SJCRH30 (cell line): ENCODE results near the gene TAOK1. TPM values are rescaled to one million over a fixed set of nuclear protein-coding genes. Genes with fewer than 3 reads are reported as not detected.
"Not testable (repeated sequence)": the region's sequence is repeated elsewhere in the genome, so short reads cannot be mapped to it uniquely, and the experiment has no call there.

Experiments
- DNase-seq, 2 experiments: peaks; one replicate each; pipeline ENCODE4 v3.0.0-alpha.2; 2015 to 2020
- H3K27ac ChIP-seq: fragments of 250-450 bp; sonication (Bioruptor Pico); 2 replicates; pipeline ENCODE4 v1.5.1; 2020; ENCODE audit warnings: mild to moderate bottlenecking, moderate library complexity
- H3K27me3 ChIP-seq: fragments of 250-450 bp; sonication (Bioruptor Pico); 2 replicates; pipeline ENCODE4 v1.5.1; 2020; ENCODE audit warnings: mild to moderate bottlenecking, moderate library complexity
- H3K36me3 ChIP-seq: fragments of 250-450 bp; sonication (Bioruptor Pico); 2 replicates; pipeline ENCODE4 v1.5.1; 2020; ENCODE audit warnings: mild to moderate bottlenecking, moderate library complexity
- H3K4me1 ChIP-seq: fragments of 250-450 bp; sonication (Bioruptor Pico); 2 replicates; pipeline ENCODE4 v1.5.1; 2020; ENCODE audit warnings: mild to moderate bottlenecking, moderate library complexity
- H3K4me3 ChIP-seq: fragments of 250-450 bp; sonication (Bioruptor Pico); 2 replicates; pipeline ENCODE4 v1.5.1; 2020; ENCODE audit warnings: mild to moderate bottlenecking, moderate library complexity
- H3K9me3 ChIP-seq: fragments of 250-450 bp; sonication (Bioruptor Pico); replicated peaks from 2 replicates; pipeline ENCODE4 v1.5.1; 2020; ENCODE audit warnings: mild to moderate bottlenecking, moderate library complexity
- total RNA-seq: library from RNA; depleted of rRNA; stranded (reverse); fragments of >200 nt; shearing (Covaris generic); gene quantifications from 2 replicates; pipeline ENCODE4 v1.2.3, GENCODE V29; 2014

Gene TAOK1
- total RNA-seq, 1 experiment from 2014 or later = 66.3 TPM

DNA sequence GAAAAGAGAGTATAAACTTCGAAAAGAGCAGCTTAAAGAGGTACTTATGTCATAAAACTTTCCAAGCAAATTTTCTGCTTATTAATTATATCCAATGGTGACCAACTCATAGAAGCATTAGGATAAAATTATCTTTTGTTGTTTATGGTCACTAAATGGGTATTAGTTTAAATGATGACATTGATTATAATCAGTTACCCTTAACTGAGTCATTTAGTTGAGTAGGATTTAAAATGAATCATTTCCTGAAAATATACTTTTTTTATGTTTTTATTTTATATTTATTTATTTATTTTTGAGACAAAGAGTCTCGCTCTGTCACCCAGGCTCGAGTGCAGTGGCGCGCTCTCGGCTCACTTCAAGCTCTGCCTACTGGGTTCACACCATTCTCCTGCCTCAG is 120.8 kb downstream of the TAOK1 start:
- H3K4me3 ChIP-seq = no peak overlapping the region
- peaks cover 7% of the 10 kb centered on the region; the same call in 1 of the 2 replicates for H3K4me1 ChIP-seq
- DNase-seq = no peak
- no peak overlapping the region for H3K27ac ChIP-seq
- H3K36me3 ChIP-seq = peaks cover 68% of the 10 kb centered on the region
- no peaks in the 10 kb centered on the region for H3K27me3 ChIP-seq
- no peaks in the 10 kb centered on the region for H3K9me3 ChIP-seq

GRCh38 chr17:29514792-29515191 is 124.6 kb downstream of the TAOK1 start:
- Histone ChIP-seq H3K9me3 (no peaks in the 10 kb centered on the region), H3K4me3 (no peak overlapping the region), H3K27me3 (no peaks in the 10 kb centered on the region), H3K4me1 (peaks cover 7% of the 10 kb centered on the region; the same call in 1 of the 2 replicates), H3K36me3 (peaks cover 67% of the 10 kb centered on the region), H3K27ac (no peak overlapping the region)
- peak; percentile 29 to 45 for DNase-seq

DNA sequence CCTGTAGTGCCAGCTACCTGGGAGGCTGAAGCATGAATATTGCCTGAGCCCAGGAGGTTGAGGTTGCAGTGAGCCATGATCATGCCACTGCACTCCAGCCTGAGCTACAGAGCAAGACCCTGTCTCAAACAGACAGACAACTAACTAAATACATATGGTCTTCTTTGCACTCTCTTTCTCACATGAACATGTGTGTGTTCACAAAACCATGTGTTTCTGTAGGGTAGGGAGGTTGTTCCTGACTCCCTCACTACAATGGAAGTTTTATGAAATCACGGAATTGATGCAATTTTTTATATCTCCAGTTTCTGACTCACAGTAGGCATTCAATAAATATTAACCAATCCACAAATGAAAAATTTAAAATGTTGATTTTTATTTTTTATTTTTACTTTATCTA is 128.2 kb downstream of the TAOK1 start:
- no peak for DNase-seq
- H3K36me3 ChIP-seq = peaks cover 61% of the 10 kb centered on the region
- no peaks in the 10 kb centered on the region for H3K27me3 ChIP-seq
- no peak overlapping the region for H3K4me3 ChIP-seq
- no peak overlapping the region for H3K27ac ChIP-seq
- no peaks in the 10 kb centered on the region for H3K9me3 ChIP-seq
- peaks cover 7% of the 10 kb centered on the region; the same call in 1 of the 2 replicates for H3K4me1 ChIP-seq

GRCh38 chr17:29524692-29525091 is 134.5 kb downstream of the TAOK1 start:
- no peaks in the 10 kb centered on the region for H3K27me3 ChIP-seq
- peaks cover 64% of the 10 kb centered on the region for H3K36me3 ChIP-seq
- DNase-seq = no peak

DNA sequence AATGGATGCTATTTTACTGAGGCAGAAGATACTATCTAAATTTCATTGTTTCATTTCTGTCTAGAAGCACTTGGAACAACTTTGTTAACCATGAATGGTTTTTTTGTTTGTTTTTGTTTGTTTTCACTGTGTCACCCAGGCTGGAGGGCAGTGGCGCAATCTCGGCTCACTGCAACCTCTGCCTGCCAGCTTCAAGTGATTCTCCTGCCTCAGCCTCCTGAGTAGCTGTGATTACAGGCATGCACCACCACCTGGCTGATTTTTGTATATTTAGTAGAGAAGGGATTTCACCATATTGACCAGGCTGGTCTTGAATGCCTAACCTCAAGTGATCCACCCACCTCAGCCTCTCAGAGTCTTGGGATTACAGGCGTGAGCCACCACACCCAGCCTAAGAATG is 136.2 kb downstream of the TAOK1 start:
- H3K36me3 ChIP-seq = peaks cover 64% of the 10 kb centered on the region
- H3K27ac ChIP-seq = no peak overlapping the region
- H3K4me1 ChIP-seq = no peaks in the 10 kb centered on the region
- DNase-seq = no peak
- no peak overlapping the region for H3K4me3 ChIP-seq
- no peaks in the 10 kb centered on the region for H3K9me3 ChIP-seq
- H3K27me3 ChIP-seq = no peaks in the 10 kb centered on the region

More at GRCh38 chr17:29524692-29525091, 134.5 kb downstream of the TAOK1 start:
- Histone ChIP-seq H3K4me3 (no peak overlapping the region), H3K9me3 (no peaks in the 10 kb centered on the region), H3K4me1 (no peaks in the 10 kb centered on the region), H3K27ac (no peak overlapping the region)

DNA sequence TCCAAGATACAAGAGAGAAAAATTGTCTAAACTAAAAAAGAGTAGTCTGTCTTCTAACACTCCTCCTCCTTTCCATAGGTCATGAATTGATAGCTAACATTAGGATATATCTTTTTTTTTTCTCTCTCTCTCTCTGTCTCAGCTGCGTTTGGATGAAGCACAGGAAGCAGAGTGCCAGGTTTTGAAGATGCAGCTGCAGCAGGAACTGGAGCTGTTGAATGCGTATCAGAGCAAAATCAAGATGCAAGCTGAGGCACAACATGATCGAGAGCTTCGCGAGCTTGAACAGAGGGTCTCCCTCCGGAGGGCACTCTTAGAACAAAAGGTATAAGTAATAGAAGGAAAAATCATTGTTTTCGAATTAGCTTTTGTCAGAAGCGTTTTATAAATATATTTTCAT is 143.8 kb downstream of the TAOK1 start:
- Histone ChIP-seq H3K27ac (no peak overlapping the region), H3K4me3 (no peak overlapping the region), H3K27me3 (no peaks in the 10 kb centered on the region), H3K4me1 (peaks cover 6% of the 10 kb centered on the region; the same call in 1 of the 2 replicates), H3K9me3 (no peaks in the 10 kb centered on the region), H3K36me3 (peaks cover 67% of the 10 kb centered on the region)
- DNase-seq = no peak

- H3K36me3 ChIP-seq = peaks cover 37% of the 10 kb centered on the region
- no peak overlapping the region for H3K4me3 ChIP-seq
- H3K4me1 ChIP-seq = peaks cover 14% of the 10 kb centered on the region
- H3K27me3 ChIP-seq = no peaks in the 10 kb centered on the region
- H3K9me3 ChIP-seq = no peaks in the 10 kb centered on the region
- no peak for DNase-seq
- no peak overlapping the region for H3K27ac ChIP-seq
Observed at GRCh38 chr17:29544066-29544465, 153.9 kb downstream of the TAOK1 start.

DNA sequence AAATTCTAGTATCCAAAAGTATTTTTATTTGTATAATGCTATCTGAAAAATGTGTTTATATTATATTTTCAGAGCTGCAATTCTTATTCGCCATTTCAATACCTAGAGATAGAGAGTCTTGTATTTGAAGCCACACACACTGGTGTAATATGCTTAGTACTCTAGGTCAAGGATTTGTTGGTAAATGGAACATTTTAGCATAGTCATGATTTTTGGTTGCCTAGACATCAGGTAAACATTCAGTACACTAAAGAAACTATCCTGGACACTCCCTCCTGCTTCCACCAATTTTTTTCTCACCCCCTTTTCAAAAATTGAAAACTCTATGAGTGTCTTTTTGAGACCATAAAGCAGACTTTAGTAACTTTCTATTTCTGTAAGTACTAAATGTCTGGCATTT is 155.9 kb downstream of the TAOK1 start:
- Histone ChIP-seq H3K4me1 (peaks cover 29% of the 10 kb centered on the region), H3K4me3 (no peak overlapping the region), H3K27me3 (no peaks in the 10 kb centered on the region), H3K27ac (no peak overlapping the region), H3K9me3 (no peaks in the 10 kb centered on the region), H3K36me3 (peaks cover 31% of the 10 kb centered on the region)
- no peak for DNase-seq

DNA sequence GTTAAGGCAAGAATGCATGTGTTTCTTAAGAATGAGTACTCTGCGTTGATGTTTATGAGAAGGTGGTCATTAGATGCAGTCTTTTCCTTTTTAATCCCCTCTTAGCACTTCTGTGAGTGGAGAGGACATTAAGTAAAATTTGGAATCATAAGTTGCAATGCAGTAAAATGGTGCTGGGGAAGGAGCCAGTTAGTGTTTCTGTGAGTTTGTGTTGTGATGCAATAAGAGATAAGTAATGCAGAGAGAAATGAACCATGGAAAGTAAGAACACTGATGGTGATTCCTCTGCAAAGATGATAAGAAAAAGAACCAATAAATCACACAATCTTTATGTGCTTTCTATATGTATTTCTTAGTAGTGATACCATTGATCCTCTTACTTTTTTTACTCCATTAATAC is 156.7 kb downstream of the TAOK1 start:
- no peak overlapping the region for H3K4me3 ChIP-seq
- no peaks in the 10 kb centered on the region for H3K9me3 ChIP-seq
- H3K36me3 ChIP-seq = peaks cover 24% of the 10 kb centered on the region
- H3K4me1 ChIP-seq = peaks cover 29% of the 10 kb centered on the region
- no peak overlapping the region for H3K27ac ChIP-seq
- H3K27me3 ChIP-seq = no peaks in the 10 kb centered on the region
- no peak for DNase-seq

GRCh38 chr17:29549177-29549923 is 159.2 kb downstream of the TAOK1 start:
- peak; percentile 96 to 99 for DNase-seq
- no peak overlapping the region for H3K4me3 ChIP-seq
- H3K9me3 ChIP-seq = no peaks in the 10 kb centered on the region
- H3K27ac ChIP-seq = peak overlapping the region; percentile 53
- H3K4me1 ChIP-seq = peaks cover 29% of the 10 kb centered on the region
- H3K27me3 ChIP-seq = no peaks in the 10 kb centered on the region
- H3K36me3 ChIP-seq = no peaks in the 10 kb centered on the region

- Histone ChIP-seq H3K4me3 (no peak overlapping the region), H3K4me1 (no peaks in the 10 kb centered on the region; the same call in 1 of the 2 replicates), H3K36me3 (no peaks in the 10 kb centered on the region), H3K27me3 (no peaks in the 10 kb centered on the region), H3K9me3 (no peaks in the 10 kb centered on the region), H3K27ac (no peak overlapping the region)
- DNase-seq = no peak
Observed at GRCh38 chr17:29555840-29556239, 165.7 kb downstream of the TAOK1 start.

GRCh38 chr17:29557085-29557738 is 167.0 kb downstream of the TAOK1 start:
- Histone ChIP-seq H3K36me3 (no peaks in the 10 kb centered on the region), H3K27me3 (no peaks in the 10 kb centered on the region), H3K4me3 (no peak overlapping the region), H3K4me1 (no peaks in the 10 kb centered on the region), H3K9me3 (no peaks in the 10 kb centered on the region), H3K27ac (no peak overlapping the region)
- no peak for DNase-seq

DNA sequence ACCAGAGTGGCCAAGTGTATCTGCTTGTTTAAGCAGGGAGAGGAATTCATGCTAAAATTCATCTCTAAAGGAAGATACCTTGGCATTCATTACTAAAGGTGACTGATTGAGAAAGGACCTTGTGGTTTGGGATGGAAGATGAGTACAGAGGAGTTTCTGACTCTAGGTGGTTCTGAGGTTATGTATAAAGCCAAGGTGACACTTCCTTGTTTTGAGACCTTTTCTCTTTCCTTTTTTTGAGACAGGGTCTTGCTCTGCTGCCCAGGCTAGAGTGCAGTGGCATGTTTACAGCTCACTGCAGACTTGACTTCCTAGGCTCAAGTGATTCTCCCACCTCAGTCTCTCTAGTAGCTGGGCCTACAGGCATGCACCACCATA is 167.6 kb downstream of the TAOK1 start:
- no peak for DNase-seq
- no peaks in the 10 kb centered on the region for H3K27me3 ChIP-seq
- no peaks in the 10 kb centered on the region for H3K9me3 ChIP-seq
- H3K36me3 ChIP-seq = no peaks in the 10 kb centered on the region
- no peak overlapping the region for H3K4me3 ChIP-seq
- H3K27ac ChIP-seq = no peak overlapping the region
- H3K4me1 ChIP-seq = no peaks in the 10 kb centered on the region

- DNase-seq = not testable (repeated sequence)
Observed at GRCh38 chr17:29558139-29558538, 168.0 kb downstream of the TAOK1 start.

DNA sequence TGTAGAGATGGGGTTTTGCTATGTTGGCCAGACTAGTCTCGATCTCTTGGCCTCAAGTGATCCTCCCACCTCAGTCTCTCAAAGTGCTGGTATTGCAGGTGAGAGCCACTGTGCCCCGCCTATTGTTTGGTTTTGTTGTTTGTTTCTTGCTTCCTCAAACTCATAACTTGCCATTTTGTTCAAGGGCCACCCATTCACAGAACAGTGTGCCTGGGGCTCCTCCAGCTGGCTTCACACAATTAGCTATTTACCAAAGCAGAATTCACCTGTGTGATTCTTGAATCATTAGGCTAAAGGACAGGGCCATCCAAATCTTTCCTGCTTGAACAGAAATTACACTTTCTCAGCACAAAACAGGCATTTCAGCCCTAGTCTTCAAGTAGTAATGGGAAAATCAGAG is 169.5 kb downstream of the TAOK1 start:
- no peaks in the 10 kb centered on the region for H3K9me3 ChIP-seq
- H3K27ac ChIP-seq = no peak overlapping the region
- H3K36me3 ChIP-seq = no peaks in the 10 kb centered on the region
- DNase-seq = no peak
- H3K4me1 ChIP-seq = peaks cover 8% of the 10 kb centered on the region
- H3K4me3 ChIP-seq = no peak overlapping the region
- H3K27me3 ChIP-seq = no peaks in the 10 kb centered on the region

More at GRCh38 chr17:29558139-29558538, 168.0 kb downstream of the TAOK1 start:
- H3K4me1 ChIP-seq, H3K4me3 ChIP-seq, H3K36me3 ChIP-seq, H3K27ac ChIP-seq, H3K27me3 ChIP-seq, H3K9me3 ChIP-seq: not testable (repeated sequence)
